Right lobe of liver (tissue), 4 donors: ENCODE data around the gene ZBTB48.

ENCODE experiments used
- POLR2A ChIP-seq: fragments of 450-650 bp; IDR thresholded peaks from one replicate; pipeline ENCODE4 v1.6.1; 2017; ENCODE audit warnings: antibody characterized with exemption, mild to moderate bottlenecking
- TF ChIP-seq, protein P1 (sequence below), 4 donors: fragments of 200-600 bp in 3 of 4; fragments of 450-650 bp in 1 of 4; IDR thresholded peaks; one replicate each; pipeline versions ENCODE4 v1.5.1 to v1.8.0; 2016 to 2022; ENCODE audit warnings: antibody characterized with exemption in 4 of 4, mild to moderate bottlenecking in 2 of 4
- donor health status: DM: no; HTN: no; CAD: no.
- donor health status: DM: no; HTN: no; CAD: no.
- donor health status: DM: no; HTN: yes; CAD: no.

DNA sequence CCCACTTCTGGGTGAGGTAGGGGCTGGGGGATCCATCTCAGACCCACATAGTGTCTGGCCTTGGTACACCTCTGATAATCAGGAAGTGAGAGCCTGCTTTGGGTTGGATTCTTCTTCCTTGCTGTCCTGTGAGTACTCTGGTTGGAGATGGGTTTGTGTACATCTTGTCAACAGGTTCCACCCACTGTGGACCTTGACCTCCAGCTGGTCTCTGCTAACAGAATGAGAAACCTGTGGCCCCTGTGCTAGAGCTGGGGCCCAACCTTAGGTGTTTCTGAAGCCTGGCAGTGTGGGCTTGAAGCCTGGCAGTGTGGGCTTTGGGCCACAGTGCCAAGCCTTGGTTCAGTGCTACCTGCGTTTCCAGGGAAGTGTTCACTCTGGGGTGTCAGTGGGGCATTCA, 2.6 kb downstream of the ZBTB48 start:
- TF ChIP-seq POLR2A, result peak; percentile 13
- TF ChIP-seq, protein P1, sequence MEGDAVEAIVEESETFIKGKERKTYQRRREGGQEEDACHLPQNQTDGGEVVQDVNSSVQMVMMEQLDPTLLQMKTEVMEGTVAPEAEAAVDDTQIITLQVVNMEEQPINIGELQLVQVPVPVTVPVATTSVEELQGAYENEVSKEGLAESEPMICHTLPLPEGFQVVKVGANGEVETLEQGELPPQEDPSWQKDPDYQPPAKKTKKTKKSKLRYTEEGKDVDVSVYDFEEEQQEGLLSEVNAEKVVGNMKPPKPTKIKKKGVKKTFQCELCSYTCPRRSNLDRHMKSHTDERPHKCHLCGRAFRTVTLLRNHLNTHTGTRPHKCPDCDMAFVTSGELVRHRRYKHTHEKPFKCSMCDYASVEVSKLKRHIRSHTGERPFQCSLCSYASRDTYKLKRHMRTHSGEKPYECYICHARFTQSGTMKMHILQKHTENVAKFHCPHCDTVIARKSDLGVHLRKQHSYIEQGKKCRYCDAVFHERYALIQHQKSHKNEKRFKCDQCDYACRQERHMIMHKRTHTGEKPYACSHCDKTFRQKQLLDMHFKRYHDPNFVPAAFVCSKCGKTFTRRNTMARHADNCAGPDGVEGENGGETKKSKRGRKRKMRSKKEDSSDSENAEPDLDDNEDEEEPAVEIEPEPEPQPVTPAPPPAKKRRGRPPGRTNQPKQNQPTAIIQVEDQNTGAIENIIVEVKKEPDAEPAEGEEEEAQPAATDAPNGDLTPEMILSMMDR (IDR thresholded peaks at IDR 0.05), result no peak
